H9 (cell line): ENCODE measurements around the gene GABRR2. TPM values are rescaled to one million over a fixed set of nuclear protein-coding genes. Genes with fewer than 3 reads are reported as not detected.

Source experiments
- DNase-seq: peaks from one replicate; pipeline ENCODE4 v3.0.0-alpha.2; 2017
- H2AFZ ChIP-seq: one replicate; pipeline ENCODE4 v1.6.1; 2013; ENCODE audit warnings: mild to moderate bottlenecking, low read length, control low read depth, moderate library complexity
- H2AK5ac ChIP-seq: 2 replicates; pipeline ENCODE4 v1.6.1; 2013; ENCODE audit warnings: low read length, control low read depth, mixed read lengths; ENCODE audit not compliant: insufficient read length
- H2BK120ac ChIP-seq: one replicate; pipeline ENCODE4 v1.6.1; 2013; ENCODE audit warnings: low read depth, mild to moderate bottlenecking, low read length, control low read depth, inconsistent platforms; ENCODE audit not compliant: poor library complexity, severe bottlenecking
- H2BK12ac ChIP-seq: 2 replicates; pipeline ENCODE4 v1.6.1; 2013; ENCODE audit warnings: low read length, control low read depth, mixed read lengths, low read depth; ENCODE audit not compliant: insufficient read length
- H2BK15ac ChIP-seq: 2 replicates; pipeline ENCODE4 v1.6.1; 2013; ENCODE audit warnings: low read depth, low read length, control low read depth
- H2BK20ac ChIP-seq: one replicate; pipeline ENCODE4 v1.6.1; 2013; ENCODE audit warnings: low read depth, mild to moderate bottlenecking, low read length, control low read depth, inconsistent platforms; ENCODE audit not compliant: poor library complexity, severe bottlenecking
- H2BK5ac ChIP-seq: 2 replicates; pipeline ENCODE4 v1.6.1; 2013; ENCODE audit warnings: low read length, control low read depth, mixed read lengths; ENCODE audit not compliant: insufficient read length
- H3K14ac ChIP-seq: 2 replicates; pipeline ENCODE4 v1.6.1; 2013; ENCODE audit warnings: low read length, control low read depth; ENCODE audit not compliant: insufficient read depth
- H3K18ac ChIP-seq: 2 replicates; pipeline ENCODE4 v1.6.1; 2013; ENCODE audit warnings: low read depth, mild to moderate bottlenecking, mixed read lengths, low read length, control low read depth; ENCODE audit not compliant: insufficient read length
- H3K23ac ChIP-seq: 2 replicates; pipeline ENCODE4 v1.6.1; 2013; ENCODE audit warnings: low read length, control low read depth, mixed read lengths, low read depth; ENCODE audit not compliant: insufficient read length
- H3K23me2 ChIP-seq: 2 replicates; pipeline ENCODE4 v1.6.1; 2013; ENCODE audit warnings: low read depth, mild to moderate bottlenecking, mixed read lengths, low read length, control low read depth; ENCODE audit not compliant: insufficient read length, poor library complexity, severe bottlenecking
- H3K27ac ChIP-seq: 2 replicates; pipeline ENCODE4 v1.5.1; 2013; ENCODE audit warnings: low read length, control low read depth, mixed read lengths, low read depth; ENCODE audit not compliant: insufficient read length
- H3K27me3 ChIP-seq: 2 replicates; pipeline ENCODE4 v1.6.1; 2013; ENCODE audit warnings: low read length, control low read depth, inconsistent platforms; ENCODE audit not compliant: insufficient read depth
- H3K4ac ChIP-seq: 2 replicates; pipeline ENCODE4 v1.6.1; 2013; ENCODE audit warnings: low read depth, mild to moderate bottlenecking, control low read depth, inconsistent platforms, low read length, moderate library complexity
- H3K4me1 ChIP-seq: 2 replicates; pipeline ENCODE4 v1.6.1; 2013; ENCODE audit warnings: low read length, control low read depth, inconsistent platforms; ENCODE audit not compliant: insufficient read depth
- H3K4me2 ChIP-seq: 2 replicates; pipeline ENCODE4 v1.6.1; 2013; ENCODE audit warnings: low read length, control low read depth, mixed read lengths; ENCODE audit not compliant: insufficient read length, insufficient read depth
- H3K56ac ChIP-seq: 2 replicates; pipeline ENCODE4 v1.6.1; 2013; ENCODE audit warnings: low read depth, mild to moderate bottlenecking, mixed read lengths, low read length, control low read depth; ENCODE audit not compliant: insufficient read length
- H3K79me1 ChIP-seq: 2 replicates; pipeline ENCODE4 v1.6.1; 2013; ENCODE audit warnings: low read depth, mild to moderate bottlenecking, moderate library complexity, low read length, control low read depth, inconsistent platforms; ENCODE audit not compliant: insufficient read depth, poor library complexity, severe bottlenecking
- H3K79me2 ChIP-seq: 2 replicates; pipeline ENCODE4 v1.6.1; 2013; ENCODE audit warnings: low read length, control low read depth, inconsistent platforms; ENCODE audit not compliant: insufficient read depth
- H3K9ac ChIP-seq: 2 replicates; pipeline ENCODE4 v1.6.1; 2013; ENCODE audit warnings: low read length, control low read depth, mixed read lengths; ENCODE audit not compliant: insufficient read length; ENCODE audit errors: extremely low read depth
- H3K9me3 ChIP-seq: one replicate; pipeline ENCODE4 v1.6.1; 2013; ENCODE audit warnings: low read depth, low read length, inconsistent platforms; ENCODE audit not compliant: control insufficient read depth
- H3T11ph ChIP-seq: one replicate; pipeline ENCODE4 v1.6.1; 2013; ENCODE audit warnings: mild to moderate bottlenecking, low read length, control low read depth, inconsistent platforms
- H4K20me1 ChIP-seq: one replicate; pipeline ENCODE4 v1.6.1; 2013; ENCODE audit not compliant: control insufficient read depth, insufficient read length, insufficient read depth
- H4K5ac ChIP-seq: 2 replicates; pipeline ENCODE4 v1.6.1; 2013; ENCODE audit warnings: low read depth, mild to moderate bottlenecking, mixed read lengths, low read length, control low read depth; ENCODE audit not compliant: insufficient read length
- H4K8ac ChIP-seq: replicated peaks from 2 replicates; pipeline ENCODE4 v1.6.1; 2013; ENCODE audit warnings: low read length, control low read depth, mixed read lengths, low read depth; ENCODE audit not compliant: insufficient read length
- H4K91ac ChIP-seq: 2 replicates; pipeline ENCODE4 v1.6.1; 2013; ENCODE audit warnings: low read depth, mild to moderate bottlenecking, moderate library complexity, mixed read lengths, low read length, control low read depth; ENCODE audit not compliant: insufficient read length
- H3K27ac Mint-ChIP-seq, 3 experiments: 2 replicates in 2 of 3; 3 replicates in 1 of 3; pipeline ENCODE4 v1.8.0; 2020 to 2021; ENCODE audit warnings: mixed read lengths in 3 of 3, mild to moderate bottlenecking in 1 of 3, moderate library complexity in 1 of 3
- H3K27me3 Mint-ChIP-seq: 2 replicates; pipeline ENCODE4 v1.8.0; 2021; ENCODE audit warnings: low read depth, mild to moderate bottlenecking, moderate library complexity, mixed read lengths
- H3K36me3 Mint-ChIP-seq, 3 experiments: 2 replicates in 2 of 3; 3 replicates in 1 of 3; pipeline ENCODE4 v1.8.0; 2020 to 2021; ENCODE audit warnings: low read depth in 3 of 3, mixed read lengths in 3 of 3; ENCODE audit not compliant: insufficient read depth in 1 of 3
- H3K4me1 Mint-ChIP-seq, 2 experiments: 2 replicates each; pipeline ENCODE4 v1.8.0; 2020; ENCODE audit warnings: mixed read lengths in 2 of 2
- H3K4me3 Mint-ChIP-seq, 2 experiments: 2 replicates in 1 of 2; 3 replicates in 1 of 2; pipeline ENCODE4 v1.8.0; 2020 to 2021; ENCODE audit warnings: mild to moderate bottlenecking in 2 of 2, mixed read lengths in 2 of 2, moderate library complexity in 1 of 2
- H3K9me3 Mint-ChIP-seq, 2 experiments: 2 replicates in 1 of 2; 3 replicates in 1 of 2; pipeline ENCODE4 v1.8.0; 2020; ENCODE audit warnings: mild to moderate bottlenecking in 2 of 2, mixed read lengths in 2 of 2, moderate library complexity in 1 of 2
- CTCF ChIP-seq: fragments of 200-600 bp; sonication (generic); conservative IDR thresholded peaks from 3 replicates; pipeline ENCODE4 v1.8.0; 2021; ENCODE audit warnings: antibody characterized with exemption, mild to moderate bottlenecking
- WGBS: extraction: QIAGEN DNeasy Blood & Tissue Kit; methylation state at CpG from one replicate; pipeline ENCODE4 v1.1.7; 2013; ENCODE audit warnings: missing lambda C conversion rate, low lambda C conversion rate, mixed read lengths; ENCODE audit not compliant: insufficient read length; ENCODE audit errors: extremely low coverage; 5-methylcytosine and 5-hydroxymethylcytosine counted together
- total RNA-seq: library from RNA; stranded (reverse); gene quantifications from 2 replicates; pipeline ENCODE4 v1.2.1, GENCODE V29; 2021

Gene GABRR2
- total RNA-seq, 1 experiment from 2014 or later, result not detected

DNA sequence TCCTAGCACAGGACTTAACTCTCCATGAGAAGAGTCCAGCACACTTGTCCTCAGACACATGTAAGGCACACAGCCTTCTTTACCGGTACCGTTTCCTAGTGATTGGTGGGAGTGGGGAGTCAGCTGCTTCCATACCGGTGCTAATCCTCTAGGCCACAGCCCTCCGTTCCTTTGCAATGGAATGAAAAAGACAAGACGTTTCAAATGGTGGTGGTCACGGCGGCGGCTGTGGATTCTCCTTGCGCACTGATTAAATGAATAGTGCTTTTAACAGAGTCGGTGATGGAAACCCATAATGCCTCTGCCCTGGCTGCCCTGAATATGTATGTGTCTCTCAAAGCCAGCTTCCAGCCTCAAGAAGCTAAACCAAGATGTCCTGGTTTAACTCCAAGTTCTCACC is 63.1 kb downstream of the GABRR2 start:
- Histone ChIP-seq H3K4ac (no peak overlapping the region), H3K9ac (no peak overlapping the region), H2BK12ac (no peak overlapping the region), H2AFZ (no peak overlapping the region), H3K4me2 (no peak overlapping the region), H3K23ac (no peak overlapping the region), H3K14ac (no peak overlapping the region), H3K79me1 (no peaks in the 10 kb centered on the region), H4K20me1 (no peaks in the 10 kb centered on the region), H4K5ac (no peak overlapping the region), H3K79me2 (no peaks in the 10 kb centered on the region), H4K8ac (no peak overlapping the region), H2BK5ac (no peak overlapping the region), H3K56ac (no peak overlapping the region), H3K23me2 (no peaks in the 10 kb centered on the region), H3T11ph (no peak overlapping the region), H3K4me1 (no peaks in the 10 kb centered on the region), H3K27ac (no peak overlapping the region), H2BK20ac (no peak overlapping the region), H3K27me3 (no peaks in the 10 kb centered on the region), H3K9me3 (no peaks in the 10 kb centered on the region), H4K91ac (no peak overlapping the region), H2BK15ac (no peak overlapping the region), H2BK120ac (no peak overlapping the region), H3K18ac (no peak overlapping the region), H2AK5ac (no peak overlapping the region)
- Mint-ChIP-seq H3K27me3 (peaks cover 4% of the 10 kb centered on the region), H3K36me3 (no peaks in the 10 kb centered on the region; a peak in 1 of 7 replicates), H3K9me3 (peaks cover 0 to 3% of the 10 kb centered on the region in 2 experiments; a peak in 1 of 5 replicates), H3K27ac (no peak overlapping the region), H3K4me3 (no peak overlapping the region), H3K4me1 (0 out of 4 replicates have a peak, but pooled peaks cover 0 to 4% of the 10 kb centered on the region in 2 experiments)
- WGBS, result no CpG with 5 or more reads among the region's 10 CpGs
- no peak for TF ChIP-seq CTCF
- no peak for DNase-seq
